ENCODE data around the gene LRRC17. TPM values are rescaled to one million over a fixed set of nuclear protein-coding genes. Genes with fewer than 3 reads are reported as not detected.

LRRC17 gene
- total and polyA plus RNA-seq, 9 of the 15 experiments (the other 6 are each of a cell fraction or from before 2014, with no cell fraction given), result 0.03 to 0.18 (median 0.12) TPM; not detected in 5

DNA sequence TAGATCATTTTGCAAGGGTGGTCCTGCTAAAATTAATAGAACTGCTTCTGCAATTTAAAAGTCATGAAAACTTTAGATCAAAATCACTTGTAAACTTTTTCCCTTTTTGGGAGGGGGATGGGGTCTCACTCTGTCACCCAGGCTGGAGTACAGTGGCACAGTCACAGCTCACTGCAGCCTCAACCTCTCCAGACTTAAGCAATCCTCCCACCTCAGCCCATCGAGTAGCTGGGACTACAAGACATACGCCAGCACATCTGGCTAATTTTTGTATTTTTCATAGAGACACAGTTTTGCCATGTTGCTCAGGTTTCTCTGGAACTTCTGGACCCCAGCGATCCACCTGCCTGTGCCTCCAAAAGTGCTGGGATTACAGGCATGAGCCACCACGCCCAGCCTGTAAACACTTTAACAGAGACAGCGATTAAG lies 79.7 kb downstream of the LRRC17 start (continued):
- TF ChIP-seq HMBOX1 (IDR thresholded peaks at IDR 0.05), result no peak
- TF ChIP-seq, protein P1, sequence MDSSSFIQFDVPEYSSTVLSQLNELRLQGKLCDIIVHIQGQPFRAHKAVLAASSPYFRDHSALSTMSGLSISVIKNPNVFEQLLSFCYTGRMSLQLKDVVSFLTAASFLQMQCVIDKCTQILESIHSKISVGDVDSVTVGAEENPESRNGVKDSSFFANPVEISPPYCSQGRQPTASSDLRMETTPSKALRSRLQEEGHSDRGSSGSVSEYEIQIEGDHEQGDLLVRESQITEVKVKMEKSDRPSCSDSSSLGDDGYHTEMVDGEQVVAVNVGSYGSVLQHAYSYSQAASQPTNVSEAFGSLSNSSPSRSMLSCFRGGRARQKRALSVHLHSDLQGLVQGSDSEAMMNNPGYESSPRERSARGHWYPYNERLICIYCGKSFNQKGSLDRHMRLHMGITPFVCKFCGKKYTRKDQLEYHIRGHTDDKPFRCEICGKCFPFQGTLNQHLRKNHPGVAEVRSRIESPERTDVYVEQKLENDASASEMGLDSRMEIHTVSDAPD (CRISPR knock-in tag; IDR thresholded peaks at IDR 0.05), result no peak
- TF ChIP-seq, protein P2, sequence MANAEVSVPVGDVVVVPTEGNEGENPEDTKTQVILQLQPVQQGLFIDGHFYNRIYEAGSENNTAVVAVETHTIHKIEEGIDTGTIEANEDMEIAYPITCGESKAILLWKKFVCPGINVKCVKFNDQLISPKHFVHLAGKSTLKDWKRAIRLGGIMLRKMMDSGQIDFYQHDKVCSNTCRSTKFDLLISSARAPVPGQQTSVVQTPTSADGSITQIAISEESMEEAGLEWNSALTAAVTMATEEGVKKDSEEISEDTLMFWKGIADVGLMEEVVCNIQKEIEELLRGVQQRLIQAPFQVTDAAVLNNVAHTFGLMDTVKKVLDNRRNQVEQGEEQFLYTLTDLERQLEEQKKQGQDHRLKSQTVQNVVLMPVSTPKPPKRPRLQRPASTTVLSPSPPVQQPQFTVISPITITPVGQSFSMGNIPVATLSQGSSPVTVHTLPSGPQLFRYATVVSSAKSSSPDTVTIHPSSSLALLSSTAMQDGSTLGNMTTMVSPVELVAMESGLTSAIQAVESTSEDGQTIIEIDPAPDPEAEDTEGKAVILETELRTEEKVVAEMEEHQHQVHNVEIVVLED (CRISPR knock-in tag; IDR thresholded peaks at IDR 0.05), result no peak
- no peak for TF ChIP-seq SMAD4 (CRISPR knock-in tag; conservative IDR thresholded peaks at IDR 0.05)
- TF ChIP-seq ASH1L (IDR thresholded peaks at IDR 0.05; ENCODE audit: borderline replicate concordance, low read depth, partially characterized antibody), result no peak
- TF ChIP-seq ADNP (tag; IDR thresholded peaks at IDR 0.05), result no peak
- TF ChIP-seq ZNF282 (CRISPR knock-in tag; IDR thresholded peaks at IDR 0.05), result no peak
- TF ChIP-seq, protein P3, sequence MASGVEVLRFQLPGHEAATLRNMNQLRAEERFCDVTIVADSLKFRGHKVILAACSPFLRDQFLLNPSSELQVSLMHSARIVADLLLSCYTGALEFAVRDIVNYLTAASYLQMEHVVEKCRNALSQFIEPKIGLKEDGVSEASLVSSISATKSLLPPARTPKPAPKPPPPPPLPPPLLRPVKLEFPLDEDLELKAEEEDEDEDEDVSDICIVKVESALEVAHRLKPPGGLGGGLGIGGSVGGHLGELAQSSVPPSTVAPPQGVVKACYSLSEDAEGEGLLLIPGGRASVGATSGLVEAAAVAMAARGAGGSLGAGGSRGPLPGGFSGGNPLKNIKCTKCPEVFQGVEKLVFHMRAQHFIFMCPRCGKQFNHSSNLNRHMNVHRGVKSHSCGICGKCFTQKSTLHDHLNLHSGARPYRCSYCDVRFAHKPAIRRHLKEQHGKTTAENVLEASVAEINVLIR (CRISPR knock-in tag; IDR thresholded peaks at IDR 0.05), result no peak
- no peak for TF ChIP-seq PHF20 (IDR thresholded peaks at IDR 0.05; ENCODE audit: partially characterized antibody)
- TF ChIP-seq ZZZ3 (IDR thresholded peaks at IDR 0.05), result no peak
- no peak for TF ChIP-seq RFX1 (IDR thresholded peaks at IDR 0.05)
- TF ChIP-seq RUNX1 (IDR thresholded peaks at IDR 0.05; ENCODE audit: low read depth), result no peak
- 0 out of 2 replicates have a peak, but pooled peaks have one; percentile 25 for TF ChIP-seq MECOM (CRISPR knock-in tag; IDR thresholded peaks at IDR 0.05)
- TF ChIP-seq REST (IDR thresholded peaks at IDR 0.05; ENCODE audit: borderline replicate concordance), result no peak
- TF ChIP-seq REST (CRISPR knock-in tag; IDR thresholded peaks at IDR 0.05; ENCODE audit: low read depth), result no peak
- no peak for TF ChIP-seq STAT5B (CRISPR knock-in tag; IDR thresholded peaks at IDR 0.05)
